SU-DHL-6 (cell line): ENCODE data around the gene SPTBN5.

ENCODE experiments used
- H2AFZ ChIP-seq: fragments of 200-600 bp; sonication (generic); 2 replicates; pipeline ENCODE4 v1.6.1; 2014; ENCODE audit warnings: low read depth, mild to moderate bottlenecking, moderate library complexity, mixed read lengths, antibody characterized with exemption, low read length; ENCODE audit not compliant: severe bottlenecking
- H3F3A ChIP-seq: fragments of 200-600 bp; shearing (Covaris generic); 2 replicates; pipeline ENCODE4 v1.6.0; 2016; ENCODE audit warnings: antibody characterized with exemption, mild to moderate bottlenecking; ENCODE audit not compliant: insufficient read depth
- H3K27ac ChIP-seq: fragments of 200-600 bp; sonication (generic); 2 replicates; pipeline ENCODE4 v1.5.1; 2016; ENCODE audit warnings: low read depth, mild to moderate bottlenecking, low read length, moderate library complexity, mixed read lengths
- H3K27me3 ChIP-seq: fragments of 200-600 bp; sonication (generic), shearing (Covaris generic); 2 replicates; pipeline ENCODE4 v1.6.0; 2014; ENCODE audit warnings: mild to moderate bottlenecking, low read length
- H3K36me3 ChIP-seq: fragments of 200-600 bp; sonication (generic); 2 replicates; pipeline ENCODE4 v1.6.1; 2014; ENCODE audit warnings: mild to moderate bottlenecking, low read length, mixed read lengths
- H3K4me2 ChIP-seq: fragments of 300-600, 200-600 bp; shearing (Covaris generic), sonication (generic); 2 replicates; pipeline ENCODE4 v1.6.0; 2014; ENCODE audit warnings: low read length, low read depth, mild to moderate bottlenecking; ENCODE audit not compliant: poor library complexity, severe bottlenecking
- H3K4me3 ChIP-seq: fragments of 200-600 bp; sonication (generic); 2 replicates; pipeline ENCODE4 v1.5.1; 2014; ENCODE audit warnings: antibody characterized with exemption, low read length, mild to moderate bottlenecking, mixed read lengths; ENCODE audit not compliant: insufficient read depth, poor library complexity, severe bottlenecking
- H3K79me2 ChIP-seq: fragments of 200-600 bp; sonication (generic); 2 replicates; pipeline ENCODE4 v1.6.1; 2014; ENCODE audit warnings: mild to moderate bottlenecking, low read length, moderate library complexity; ENCODE audit not compliant: insufficient read depth
- H3K9ac ChIP-seq: fragments of 200-600 bp; sonication (generic); 2 replicates; pipeline ENCODE4 v1.7.0; 2014; ENCODE audit warnings: mild to moderate bottlenecking, low read length
- H3K9me2 ChIP-seq: fragments of 200-600 bp; sonication (generic); replicated peaks from 2 replicates; pipeline ENCODE4 v1.6.1; 2014; ENCODE audit warnings: low read length; ENCODE audit not compliant: insufficient read depth
- H3K9me3 ChIP-seq: fragments of 200-600 bp; sonication (generic); 2 replicates; pipeline ENCODE4 v1.6.1; 2014; ENCODE audit warnings: low read length, mixed read lengths; ENCODE audit not compliant: insufficient read depth
- H4K20me1 ChIP-seq: fragments of 200-600 bp; sonication (generic); 2 replicates; pipeline ENCODE4 v1.6.1; 2014; ENCODE audit warnings: low read depth, mild to moderate bottlenecking, antibody characterized with exemption, low read length, moderate library complexity, mixed read lengths
- EZH2phosphoT487 ChIP-seq: fragments of 200-600 bp; sonication (generic), shearing (Covaris generic); conservative IDR thresholded peaks from 2 replicates; pipeline ENCODE4 v1.6.1; 2018; ENCODE audit warnings: mild to moderate bottlenecking, antibody characterized with exemption, low read length, moderate library complexity, mixed read lengths
- TF ChIP-seq, protein P1 (sequence below): fragments of 200-600 bp; sonication (generic); IDR thresholded peaks from one replicate; pipeline ENCODE4 v1.5.1; 2017; ENCODE audit warnings: antibody characterized with exemption, mild to moderate bottlenecking, low read length, moderate library complexity; ENCODE audit not compliant: insufficient read depth, poor library complexity, severe bottlenecking

The SPTBN5 gene

DNA sequence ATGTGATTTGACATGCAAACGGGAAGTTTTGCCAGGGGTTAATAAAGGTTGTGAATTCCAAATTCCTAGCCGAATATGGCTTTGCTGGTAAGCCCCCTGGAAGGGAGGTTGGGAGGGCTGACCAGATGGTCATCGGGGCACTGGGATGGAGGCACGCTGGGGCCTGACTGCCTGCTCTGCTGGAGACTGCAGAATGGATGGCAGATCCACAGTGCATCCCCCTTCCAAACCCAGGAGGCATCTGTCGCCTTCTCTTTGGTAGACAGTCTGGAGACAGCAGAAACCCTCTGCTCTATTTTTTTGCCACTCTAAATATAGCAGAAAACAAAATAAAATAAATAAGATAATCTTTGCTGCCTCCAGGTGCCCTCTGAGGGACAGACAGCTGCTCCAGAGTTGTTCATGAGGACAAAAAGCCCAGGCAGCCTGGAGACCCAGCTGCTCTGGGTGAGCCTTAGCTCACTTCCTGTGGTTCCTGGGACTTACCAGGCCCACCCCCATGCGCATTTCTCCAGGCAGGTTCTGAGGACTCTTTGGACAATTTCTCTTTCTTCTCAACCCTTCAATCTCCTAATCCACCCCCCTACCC is 6.1 kb upstream of the SPTBN5 start:
- Histone ChIP-seq H3K79me2 (no peaks in the 10 kb centered on the region), H3K9ac (no peak overlapping the region), H3K4me2 (no peak overlapping the region), H3K36me3 (no peaks in the 10 kb centered on the region), H2AFZ (no peak overlapping the region), H4K20me1 (no peaks in the 10 kb centered on the region), H3K4me3 (no peak overlapping the region), H3K27me3 (no peaks in the 10 kb centered on the region), H3F3A (no peaks in the 10 kb centered on the region), H3K9me2 (no peaks in the 10 kb centered on the region), H3K9me3 (no peaks in the 10 kb centered on the region), H3K27ac (no peak overlapping the region)
- no peak for TF ChIP-seq EZH2phosphoT487
- TF ChIP-seq, protein P1, sequence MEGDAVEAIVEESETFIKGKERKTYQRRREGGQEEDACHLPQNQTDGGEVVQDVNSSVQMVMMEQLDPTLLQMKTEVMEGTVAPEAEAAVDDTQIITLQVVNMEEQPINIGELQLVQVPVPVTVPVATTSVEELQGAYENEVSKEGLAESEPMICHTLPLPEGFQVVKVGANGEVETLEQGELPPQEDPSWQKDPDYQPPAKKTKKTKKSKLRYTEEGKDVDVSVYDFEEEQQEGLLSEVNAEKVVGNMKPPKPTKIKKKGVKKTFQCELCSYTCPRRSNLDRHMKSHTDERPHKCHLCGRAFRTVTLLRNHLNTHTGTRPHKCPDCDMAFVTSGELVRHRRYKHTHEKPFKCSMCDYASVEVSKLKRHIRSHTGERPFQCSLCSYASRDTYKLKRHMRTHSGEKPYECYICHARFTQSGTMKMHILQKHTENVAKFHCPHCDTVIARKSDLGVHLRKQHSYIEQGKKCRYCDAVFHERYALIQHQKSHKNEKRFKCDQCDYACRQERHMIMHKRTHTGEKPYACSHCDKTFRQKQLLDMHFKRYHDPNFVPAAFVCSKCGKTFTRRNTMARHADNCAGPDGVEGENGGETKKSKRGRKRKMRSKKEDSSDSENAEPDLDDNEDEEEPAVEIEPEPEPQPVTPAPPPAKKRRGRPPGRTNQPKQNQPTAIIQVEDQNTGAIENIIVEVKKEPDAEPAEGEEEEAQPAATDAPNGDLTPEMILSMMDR, result no peak

DNA sequence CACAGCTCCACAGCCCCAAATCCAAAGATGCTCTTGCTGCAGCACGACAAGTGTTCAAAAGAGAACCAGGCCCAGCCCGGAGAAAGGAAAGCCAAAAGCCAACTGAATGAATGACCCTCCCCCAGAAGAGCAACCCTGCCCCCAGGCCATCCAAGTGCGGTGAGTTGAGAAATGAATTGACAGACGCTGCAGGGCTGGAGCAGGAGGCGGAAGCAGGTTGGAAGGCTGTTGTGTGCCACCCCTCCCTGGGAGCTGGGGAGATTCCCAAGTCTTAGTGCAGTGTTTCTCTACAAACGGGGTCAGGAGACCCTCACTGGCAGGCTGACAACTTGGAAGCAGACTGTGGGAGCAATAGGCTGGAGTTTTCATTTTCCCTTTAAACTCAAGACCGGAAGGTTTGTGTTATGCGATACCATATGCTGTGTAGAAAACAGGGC is 3.5 kb upstream of the SPTBN5 start:
- Histone ChIP-seq H3K27me3 (no peaks in the 10 kb centered on the region), H3K9me3 (no peaks in the 10 kb centered on the region), H3K9ac (no peak overlapping the region), H3K27ac (no peak overlapping the region), H2AFZ (no peak overlapping the region), H3K79me2 (no peaks in the 10 kb centered on the region), H3K4me2 (no peak overlapping the region), H3K4me3 (no peak overlapping the region), H3F3A (no peaks in the 10 kb centered on the region), H3K36me3 (no peaks in the 10 kb centered on the region), H3K9me2 (no peaks in the 10 kb centered on the region), H4K20me1 (no peaks in the 10 kb centered on the region)
- TF ChIP-seq EZH2phosphoT487, result no peak
- TF ChIP-seq, protein P1, result no peak

DNA sequence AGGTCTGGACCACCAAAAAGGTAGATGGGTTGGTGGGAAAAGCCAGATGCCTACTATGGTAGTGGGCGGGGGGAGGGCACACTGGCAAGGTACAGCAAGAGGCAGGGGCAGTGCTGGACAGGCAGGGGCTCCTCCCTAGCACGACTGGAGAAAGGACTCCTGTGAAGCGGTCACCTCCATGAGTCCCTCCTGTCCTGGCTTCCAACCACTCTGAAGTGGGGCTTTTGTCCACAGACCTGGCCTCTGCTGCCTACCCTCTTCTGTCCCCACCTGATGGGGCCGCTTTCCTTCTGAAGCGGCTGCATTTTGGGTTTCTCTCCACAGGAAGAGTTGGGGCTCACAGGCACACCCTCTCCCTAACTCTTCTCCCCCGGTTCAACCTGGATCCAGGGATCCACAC is 2.7 kb upstream of the SPTBN5 start:
- Histone ChIP-seq H2AFZ (no peak overlapping the region), H3K9ac (no peak overlapping the region), H3K9me2 (no peaks in the 10 kb centered on the region), H3F3A (no peaks in the 10 kb centered on the region), H3K9me3 (no peaks in the 10 kb centered on the region), H3K4me2 (no peak overlapping the region), H3K27me3 (no peaks in the 10 kb centered on the region), H3K79me2 (no peaks in the 10 kb centered on the region), H3K36me3 (no peaks in the 10 kb centered on the region), H3K27ac (no peak overlapping the region), H4K20me1 (no peaks in the 10 kb centered on the region), H3K4me3 (no peak overlapping the region)
- TF ChIP-seq EZH2phosphoT487, result no peak
- TF ChIP-seq, protein P1, result no peak
